ENCODE measurements around the gene BAIAP2L1. TPM values are rescaled to one million over a fixed set of nuclear protein-coding genes. Genes with fewer than 3 reads are reported as not detected.

BAIAP2L1 gene
- total and polyA plus RNA-seq, 9 of the 15 experiments (the other 6 are each of a cell fraction or from before 2014, with no cell fraction given): 4.2 to 29.8 (median 15.5) TPM

GRCh38 chr7:98354052-98354451 is 46.8 kb downstream of the BAIAP2L1 start:
- ATAC-seq (no peak), DNase-seq (ENCODE audit: extremely low read depth in 1 of 4, low spot score in 3 of 4) (no peak), FAIRE-seq (no peak)
- POLR2A ChIA-PET: interaction anchor here (0.6 kb wide), 1 partner anchor 823 kb away, joined by 4 read pairs; no protein-coding TSS in a partner anchor
- in situ Hi-C loops (cut with MboI) (no loop called here), intact Hi-C loops (cut with micrococcal nuclease) (no loop called here)
- CTCF ChIA-PET (ENCODE audit: low intra/inter-chr PET ratio): no interaction called here
- Histone ChIP-seq H3K36me3 (ENCODE audit: control insufficient read depth, insufficient read depth, low read length) (peaks cover 5% of the 10 kb centered on the region; the same call in 1 of the 3 replicates), H3K27me3 (ENCODE audit: control insufficient read depth in 2 of 2, insufficient read depth in 2 of 2, low read length in 2 of 2) (peaks cover 0 to 10% of the 10 kb centered on the region in 2 experiments; a peak in 2 of 5 replicates), H3K9me3 (replicated peaks; ENCODE audit: control insufficient read depth, insufficient read depth, low read depth, low read length) (no peaks in the 10 kb centered on the region), H4K20me1 (replicated peaks; ENCODE audit: control insufficient read depth, insufficient read depth, low read length) (peaks cover 6% of the 10 kb centered on the region), H3K4me3 (no peak overlapping the region), H3K4me1 (replicated peaks in 1 of 2; ENCODE audit: control insufficient read depth in 2 of 2, insufficient read depth in 2 of 2, low read length in 2 of 2) (peaks cover 3 to 4% of the 10 kb centered on the region in 2 experiments; a peak in 3 of 5 replicates), H3K27ac (ENCODE audit: extremely low read depth, low read depth, low read length) (no peak overlapping the region), H3K9me1 (ENCODE audit: control insufficient read depth, insufficient read depth, low read length) (no peaks in the 10 kb centered on the region), H3K4me2 (ENCODE audit: insufficient read depth, low read length) (no peak overlapping the region), H3K9ac (ENCODE audit: insufficient read depth in 1 of 2, low read depth in 2 of 2, low read length in 2 of 2) (no peak overlapping the region), H3K79me2 (ENCODE audit: control insufficient read depth, insufficient read depth, low read length) (no peaks in the 10 kb centered on the region), H2AFZ (ENCODE audit: low read depth, low read length) (no peak overlapping the region)
- no TSS peak for BruUV-seq (replicated peaks)
- 51% methylated on average over 7 of the region's 7 CpGs for WGBS (ENCODE audit: insufficient coverage, low coverage, missing lambda C conversion rate)
- TF ChIP-seq ZFP1 (CRISPR knock-in tag; IDR thresholded peaks at IDR 0.05) (no peak), ZFP36 (IDR thresholded peaks at IDR 0.05; ENCODE audit: low read depth, low read length, partially characterized antibody) (no peak), HMGXB4 (CRISPR knock-in tag; IDR thresholded peaks at IDR 0.05) (no peak), TEAD1 (CRISPR knock-in tag; IDR thresholded peaks at IDR 0.05) (no peak), RNF2 (IDR thresholded peaks at IDR 0.05) (no peak), SFPQ (IDR thresholded peaks at IDR 0.05; ENCODE audit: low read depth, low read length) (no peak), ZNF3 (CRISPR knock-in tag; IDR thresholded peaks at IDR 0.05) (no peak), PTTG1 (tag; IDR thresholded peaks at IDR 0.05; ENCODE audit: low read depth) (no peak), CREB3 (tag; conservative IDR thresholded peaks at IDR 0.05; ENCODE audit: low read depth) (no peak), PRDM10 (IDR thresholded peaks at IDR 0.05; ENCODE audit: partially characterized antibody) (no peak), MAFK (IDR thresholded peaks at IDR 0.05; ENCODE audit: low read length) (no peak), HNRNPUL1 (IDR thresholded peaks at IDR 0.05; ENCODE audit: low read length) (no peak), HIVEP1 (CRISPR knock-in tag; IDR thresholded peaks at IDR 0.05) (no peak), CTBP1 (IDR thresholded peaks at IDR 0.05; ENCODE audit: borderline replicate concordance) (no peak)
